ENCODE data around the gene PLK1.

PLK1 gene

GRCh38 chr16:23666571-23667354 is 11.9 kb upstream of the PLK1 start:
- H3K4me3 ChIP-seq (ENCODE audit: low read length) = no peak overlapping the region
- peaks cover 93% of the 10 kb centered on the region for H3K36me3 ChIP-seq (ENCODE audit: insufficient read depth, low read length)
- no peaks in the 10 kb centered on the region for H3K9me3 ChIP-seq (ENCODE audit: low read length)

GRCh38 chr16:23667355-23667659 is 11.4 kb upstream of the PLK1 start:
- no peaks in the 10 kb centered on the region for H3K4me1 ChIP-seq (ENCODE audit: insufficient read depth, low read length)
- peaks cover 93% of the 10 kb centered on the region for H3K36me3 ChIP-seq (ENCODE audit: insufficient read depth, low read length)
- no peak overlapping the region for H2AFZ ChIP-seq (ENCODE audit: low read depth, low read length)
- H3K27me3 ChIP-seq (ENCODE audit: insufficient read depth, low read length) = no peaks in the 10 kb centered on the region
- no peak overlapping the region for H3K4me3 ChIP-seq (ENCODE audit: low read length)
- H3K9me3 ChIP-seq (ENCODE audit: low read length) = no peaks in the 10 kb centered on the region

More at GRCh38 chr16:23666571-23667354, 11.9 kb upstream of the PLK1 start:
- no peak overlapping the region for H2AFZ ChIP-seq (ENCODE audit: low read depth, low read length)
- H3K27me3 ChIP-seq (ENCODE audit: insufficient read depth, low read length) = no peaks in the 10 kb centered on the region
- H3K4me1 ChIP-seq (ENCODE audit: insufficient read depth, low read length) = no peaks in the 10 kb centered on the region

GRCh38 chr16:23668225-23668624 is 10.5 kb upstream of the PLK1 start:
- Histone ChIP-seq H2AFZ (ENCODE audit: low read depth, low read length) (no peak overlapping the region), H3K27me3 (ENCODE audit: insufficient read depth, low read length) (no peaks in the 10 kb centered on the region), H3K9me3 (ENCODE audit: low read length) (no peaks in the 10 kb centered on the region), H3K36me3 (ENCODE audit: insufficient read depth, low read length) (peaks cover 87% of the 10 kb centered on the region), H3K4me3 (ENCODE audit: low read length) (no peak overlapping the region), H3K4me1 (ENCODE audit: insufficient read depth, low read length) (no peaks in the 10 kb centered on the region)

GRCh38 chr16:23668873-23669272 is 9.8 kb upstream of the PLK1 start:
- no peaks in the 10 kb centered on the region for H3K9me3 ChIP-seq (ENCODE audit: low read length)
- H3K27me3 ChIP-seq (ENCODE audit: insufficient read depth, low read length) = no peaks in the 10 kb centered on the region
- no peak overlapping the region for H3K4me3 ChIP-seq (ENCODE audit: low read length)
- peaks cover 89% of the 10 kb centered on the region for H3K36me3 ChIP-seq (ENCODE audit: insufficient read depth, low read length)
- H3K4me1 ChIP-seq (ENCODE audit: insufficient read depth, low read length) = no peaks in the 10 kb centered on the region
- H2AFZ ChIP-seq (ENCODE audit: low read depth, low read length) = no peak overlapping the region

- no peaks in the 10 kb centered on the region for H3K27me3 ChIP-seq (ENCODE audit: insufficient read depth, low read length)
- H3K4me1 ChIP-seq (ENCODE audit: insufficient read depth, low read length) = no peaks in the 10 kb centered on the region
- no peak overlapping the region for H2AFZ ChIP-seq (ENCODE audit: low read depth, low read length)
- H3K9me3 ChIP-seq (ENCODE audit: low read length) = no peaks in the 10 kb centered on the region
- no peak overlapping the region for H3K4me3 ChIP-seq (ENCODE audit: low read length)
- peaks cover 85% of the 10 kb centered on the region for H3K36me3 ChIP-seq (ENCODE audit: insufficient read depth, low read length)
Observed at GRCh38 chr16:23670137-23670776, 8.4 kb upstream of the PLK1 start.

GRCh38 chr16:23673971-23674614 is 4.6 kb upstream of the PLK1 start:
- no peak overlapping the region for H2AFZ ChIP-seq (ENCODE audit: low read depth, low read length)
- H3K4me1 ChIP-seq (ENCODE audit: insufficient read depth, low read length) = peaks cover 7% of the 10 kb centered on the region
- H3K9me3 ChIP-seq (ENCODE audit: low read length) = no peaks in the 10 kb centered on the region
- H3K27me3 ChIP-seq (ENCODE audit: insufficient read depth, low read length) = no peaks in the 10 kb centered on the region
- H3K4me3 ChIP-seq (ENCODE audit: low read length) = no peak overlapping the region
- H3K36me3 ChIP-seq (ENCODE audit: insufficient read depth, low read length) = peaks cover 47% of the 10 kb centered on the region

- H3K27me3 ChIP-seq (ENCODE audit: insufficient read depth, low read length) = no peaks in the 10 kb centered on the region
- H2AFZ ChIP-seq (ENCODE audit: low read depth, low read length) = no peak overlapping the region
- H3K9me3 ChIP-seq (ENCODE audit: low read length) = no peaks in the 10 kb centered on the region
- H3K4me1 ChIP-seq (ENCODE audit: insufficient read depth, low read length) = peaks cover 33% of the 10 kb centered on the region
- H3K4me3 ChIP-seq (ENCODE audit: low read length) = no peak overlapping the region
- H3K36me3 ChIP-seq (ENCODE audit: insufficient read depth, low read length) = peaks cover 42% of the 10 kb centered on the region
Observed at GRCh38 chr16:23676924-23677480, 1.7 kb upstream of the PLK1 start.

- H2AFZ ChIP-seq (ENCODE audit: low read depth, low read length) = no peak overlapping the region
- H3K4me1 ChIP-seq (ENCODE audit: insufficient read depth, low read length) = peaks cover 33% of the 10 kb centered on the region
- H3K4me3 ChIP-seq (ENCODE audit: low read length) = peak overlapping the region; percentile 64
- H3K27me3 ChIP-seq (ENCODE audit: insufficient read depth, low read length) = no peaks in the 10 kb centered on the region
- H3K9me3 ChIP-seq (ENCODE audit: low read length) = no peaks in the 10 kb centered on the region
- H3K36me3 ChIP-seq (ENCODE audit: insufficient read depth, low read length) = peaks cover 45% of the 10 kb centered on the region
Observed at GRCh38 chr16:23679274-23679985, 741 bp downstream of the PLK1 start.

GRCh38 chr16:23679986-23680336 is 1.3 kb downstream of the PLK1 start:
- Histone ChIP-seq H2AFZ (ENCODE audit: low read depth, low read length) (no peak overlapping the region), H3K4me1 (ENCODE audit: insufficient read depth, low read length) (peaks cover 33% of the 10 kb centered on the region), H3K9me3 (ENCODE audit: low read length) (no peaks in the 10 kb centered on the region), H3K4me3 (ENCODE audit: low read length) (peak overlapping the region; percentile 64), H3K27me3 (ENCODE audit: insufficient read depth, low read length) (no peaks in the 10 kb centered on the region), H3K36me3 (ENCODE audit: insufficient read depth, low read length) (peaks cover 44% of the 10 kb centered on the region)

GRCh38 chr16:23682181-23682580 is 3.5 kb downstream of the PLK1 start:
- no peaks in the 10 kb centered on the region for H3K27me3 ChIP-seq (ENCODE audit: insufficient read depth, low read length)
- H3K4me3 ChIP-seq (ENCODE audit: low read length) = no peak overlapping the region
- peaks cover 33% of the 10 kb centered on the region for H3K4me1 ChIP-seq (ENCODE audit: insufficient read depth, low read length)
- H2AFZ ChIP-seq (ENCODE audit: low read depth, low read length) = no peak overlapping the region
- H3K36me3 ChIP-seq (ENCODE audit: insufficient read depth, low read length) = peaks cover 58% of the 10 kb centered on the region
- H3K9me3 ChIP-seq (ENCODE audit: low read length) = no peaks in the 10 kb centered on the region

GRCh38 chr16:23683487-23683886 is 4.8 kb downstream of the PLK1 start:
- no peak overlapping the region for H3K4me3 ChIP-seq (ENCODE audit: low read length)
- no peaks in the 10 kb centered on the region for H3K27me3 ChIP-seq (ENCODE audit: insufficient read depth, low read length)
- peaks cover 30% of the 10 kb centered on the region for H3K4me1 ChIP-seq (ENCODE audit: insufficient read depth, low read length)
- no peaks in the 10 kb centered on the region for H3K9me3 ChIP-seq (ENCODE audit: low read length)
- H2AFZ ChIP-seq (ENCODE audit: low read depth, low read length) = no peak overlapping the region
- peaks cover 71% of the 10 kb centered on the region for H3K36me3 ChIP-seq (ENCODE audit: insufficient read depth, low read length)

GRCh38 chr16:23687034-23687808 is 8.5 kb downstream of the PLK1 start:
- Histone ChIP-seq H2AFZ (ENCODE audit: low read depth, low read length) (no peak overlapping the region), H3K4me3 (ENCODE audit: low read length) (no peak overlapping the region), H3K27me3 (ENCODE audit: insufficient read depth, low read length) (no peaks in the 10 kb centered on the region), H3K4me1 (ENCODE audit: insufficient read depth, low read length) (no peaks in the 10 kb centered on the region), H3K36me3 (ENCODE audit: insufficient read depth, low read length) (peaks cover 76% of the 10 kb centered on the region), H3K9me3 (ENCODE audit: low read length) (no peaks in the 10 kb centered on the region)
